Cardiac muscle cell (in vitro differentiated cells and primary cell): ENCODE measurements around the gene MCAT. TPM values are rescaled to one million over a fixed set of nuclear protein-coding genes. Genes with fewer than 3 reads are reported as not detected.
"Not testable (repeated sequence)": the region's sequence is repeated elsewhere in the genome, so short reads cannot be mapped to it uniquely, and the experiment has no call there.

ENCODE experiments used
- DNase-seq, 2 donors: peaks; one replicate each; pipeline versions ENCODE4 v3.0.0 to v3.0.0-alpha.2; 2010 to 2017; ENCODE audit warnings: low read depth in 1 of 2, low spot score in 1 of 2
- H3K27ac ChIP-seq: fragments of 200-600 bp; sonication (generic); 2 replicates; pipeline ENCODE4 v1.5.1; 2016
- H3K27me3 ChIP-seq: fragments of 200-600 bp; sonication (generic); 2 replicates; pipeline ENCODE4 v1.6.0; 2016; ENCODE audit warnings: control low read depth
- H3K36me3 ChIP-seq: fragments of 200-600 bp; sonication (generic); 2 replicates; pipeline ENCODE4 v1.5.1; 2016; ENCODE audit warnings: control low read depth
- H3K4me1 ChIP-seq: fragments of 200-600 bp; sonication (generic); 2 replicates; pipeline ENCODE4 v1.8.1; 2017; ENCODE audit warnings: low read depth, mild to moderate bottlenecking, mixed run types
- H3K4me3 ChIP-seq: fragments of 200-600 bp; sonication (generic); 2 replicates; pipeline ENCODE4 v1.5.1; 2016; ENCODE audit warnings: mild to moderate bottlenecking
- H3K9me3 ChIP-seq: fragments of 200-600 bp; sonication (generic); 2 replicates; pipeline ENCODE4 v1.5.1; 2017; ENCODE audit warnings: low read depth, mild to moderate bottlenecking, control low read depth
- CTCF ChIP-seq: IDR thresholded peaks from 2 replicates; pipeline ENCODE4 v1.5.1; 2012; ENCODE audit warnings: low read depth, mild to moderate bottlenecking, low read length
- polyA plus RNA-seq: library from polyadenylated mRNA; unstranded; fragments of >200 nt; fragmentation: Nextera tagmentation; extraction: Ambion mirVana; gene quantifications from 2 replicates; pipeline ENCODE4 v1.2.1, GENCODE V29; 2016
- total RNA-seq: library from RNA; depleted of rRNA; stranded (reverse); fragments of >200 nt; gene quantifications from 2 replicates; pipeline ENCODE4 v1.2.3, GENCODE V29; 2016

The MCAT gene
- total and polyA plus RNA-seq, 2 experiments from 2014 or later: 46.8 to 47.1 TPM

GRCh38 chr22:43151251-43152002 lies 8.2 kb upstream of the MCAT start, which contains the start of gene TSPO:
TSS of gene TSPO (plus strand) at chr22:43151559. CDS start at chr22:43159239, 7,680 bp downstream.
- Histone ChIP-seq H3K4me3 (peak within 1 kb of the TSS; percentile 36), H3K27me3 (peaks cover 11% of the 10 kb centered on the region), H3K36me3 (no peaks in the 10 kb centered on the region), H3K9me3 (no peaks in the 10 kb centered on the region), H3K4me1 (no peaks in the 10 kb centered on the region), H3K27ac (no peak within 1 kb of the TSS)
- no peak for TF ChIP-seq CTCF
- DNase-seq: peak; percentile 57 to 59

- H3K27me3 ChIP-seq: peaks cover 11% of the 10 kb centered on the region
- TF ChIP-seq CTCF: no peak
- no peaks in the 10 kb centered on the region for H3K9me3 ChIP-seq
- H3K27ac ChIP-seq: no peak overlapping the region
- H3K36me3 ChIP-seq: no peaks in the 10 kb centered on the region
- DNase-seq: no peak
- H3K4me3 ChIP-seq: peak overlapping the region; percentile 36
- no peaks in the 10 kb centered on the region for H3K4me1 ChIP-seq
These were observed 7.6 kb upstream of the MCAT start for GRCh38 chr22:43150731-43151206.

- Histone ChIP-seq H3K36me3 (no peaks in the 10 kb centered on the region), H3K4me1 (no peaks in the 10 kb centered on the region), H3K27me3 (peaks cover 11% of the 10 kb centered on the region), H3K4me3 (no peak overlapping the region), H3K27ac (no peak overlapping the region), H3K9me3 (no peaks in the 10 kb centered on the region)
- TF ChIP-seq CTCF: no peak
- DNase-seq: no peak
These were observed 5.4 kb upstream of the MCAT start for GRCh38 chr22:43148581-43148980.

GRCh38 chr22:43147821-43148220 lies 4.6 kb upstream of the MCAT start:
- H3K27me3 ChIP-seq: peaks cover 11% of the 10 kb centered on the region
- DNase-seq: no peak
- no peak overlapping the region for H3K4me3 ChIP-seq
- no peaks in the 10 kb centered on the region for H3K9me3 ChIP-seq
- no peaks in the 10 kb centered on the region for H3K4me1 ChIP-seq
- no peaks in the 10 kb centered on the region for H3K36me3 ChIP-seq
- no peak overlapping the region for H3K27ac ChIP-seq
- TF ChIP-seq CTCF: no peak

- not testable (repeated sequence) for H3K4me1 ChIP-seq, H3K9me3 ChIP-seq, DNase-seq, H3K27ac ChIP-seq, H3K36me3 ChIP-seq, H3K4me3 ChIP-seq, H3K27me3 ChIP-seq
These were observed 3.1 kb upstream of the MCAT start for GRCh38 chr22:43146332-43146731.

GRCh38 chr22:43145371-43145770 lies 2.2 kb upstream of the MCAT start:
- not testable (repeated sequence) for H3K4me3 ChIP-seq, H3K27me3 ChIP-seq, DNase-seq, H3K27ac ChIP-seq, H3K36me3 ChIP-seq, H3K9me3 ChIP-seq, H3K4me1 ChIP-seq
